ENCODE measurements around the gene SAMD11. TPM values are rescaled to one million over a fixed set of nuclear protein-coding genes. Genes with fewer than 3 reads are reported as not detected.

Gene SAMD11
- total RNA-seq, 2 experiments from 2014 or later, result not detected

DNA sequence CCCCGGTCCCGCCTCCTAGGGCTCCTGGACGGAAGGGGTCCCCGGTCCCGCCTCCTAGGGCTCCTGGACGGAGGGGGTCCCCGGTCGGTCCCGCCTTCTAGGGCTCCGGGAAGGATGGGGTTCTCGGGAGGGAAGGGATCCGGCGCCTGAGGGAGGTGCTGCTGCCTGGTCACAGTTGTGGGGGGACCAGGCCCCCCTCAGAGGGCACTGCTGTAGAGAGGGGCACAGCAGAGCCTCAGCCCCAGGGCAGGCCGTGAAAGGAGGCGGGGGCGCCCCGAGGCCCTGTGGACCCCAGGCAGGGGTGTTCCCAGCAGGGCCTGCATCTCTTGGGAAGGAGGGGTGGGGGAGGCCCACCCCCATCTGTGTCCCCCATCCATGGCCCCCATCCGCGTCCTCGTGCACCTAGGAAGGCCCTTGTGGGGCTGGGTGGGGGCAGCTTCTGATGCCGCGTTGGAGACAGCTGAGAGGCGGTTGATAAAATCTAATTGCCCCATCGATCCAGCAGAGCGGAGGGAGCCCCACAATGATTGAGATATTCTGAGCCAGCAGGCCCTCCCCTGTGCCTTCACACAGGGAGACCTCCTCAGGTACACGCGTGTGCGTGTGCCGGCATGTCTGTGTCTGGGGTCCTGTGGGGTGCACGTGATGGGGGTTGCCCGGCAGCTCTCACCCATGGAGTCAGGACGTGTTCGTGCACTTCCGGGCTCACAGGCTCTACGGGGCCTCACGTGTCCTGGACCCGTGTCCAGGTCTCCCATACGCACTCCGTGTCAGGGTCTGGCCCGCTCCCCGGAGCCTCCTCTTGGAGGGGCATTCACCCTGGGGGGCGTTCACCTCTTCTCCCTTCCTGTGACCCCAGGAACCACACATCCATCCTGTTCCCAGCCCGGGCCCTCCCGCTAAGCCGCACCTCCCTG, 12.9 kb downstream of the SAMD11 start:
- TF ChIP-seq CTCF (IDR thresholded peaks at IDR 0.05), result no peak
- CTCF ChIA-PET, result no interaction called here
- H3K27me3 Mint-ChIP-seq, result peaks cover 66% of the 10 kb centered on the region

GRCh38 chr1:937521-937920, 13.8 kb downstream of the SAMD11 start:
- no peak overlapping the region for H3K27ac ChIP-seq (ENCODE audit: low read depth in 1 of 2, low read length in 2 of 2)
- peaks cover 23% of the 10 kb centered on the region for H3K4me1 ChIP-seq (ENCODE audit: insufficient read depth, low read length)
- H3K4me3 ChIP-seq (ENCODE audit: low read length), result no peak overlapping the region
- no peak overlapping the region for H3K4me3 Mint-ChIP-seq
- peaks cover 0 to 43% of the 10 kb centered on the region in 2 experiments for H3K9me3 ChIP-seq (ENCODE audit: control insufficient read depth in 1 of 2, insufficient read depth in 1 of 2, low read length in 2 of 2)
- H3K4me1 Mint-ChIP-seq (ENCODE audit: low read depth), result peaks cover 5% of the 10 kb centered on the region
- TF ChIP-seq CTCF (IDR thresholded peaks at IDR 0.05), result no peak
- peaks cover 49 to 62% of the 10 kb centered on the region in 2 experiments for H3K27me3 ChIP-seq (ENCODE audit: control insufficient read depth in 1 of 2, insufficient read depth in 2 of 2, low read length in 2 of 2)
- POLR2A ChIA-PET, result no interaction called here
- no peak for DNase-seq
- no peak overlapping the region for H3K27ac Mint-ChIP-seq
- intact Hi-C loops (cut with DNase I, micrococcal nuclease), result no loop called here
- no peaks in the 10 kb centered on the region for H3K9me3 Mint-ChIP-seq
- H3K36me3 Mint-ChIP-seq (ENCODE audit: low read depth), result no peaks in the 10 kb centered on the region
- CTCF ChIA-PET, result no interaction called here
- H3K36me3 ChIP-seq (ENCODE audit: insufficient read depth, low read length), result no peaks in the 10 kb centered on the region
- peaks cover 56% of the 10 kb centered on the region for H3K27me3 Mint-ChIP-seq
- no peak for ATAC-seq (ENCODE audit: poor library complexity)

More for the DNA sequence above, 12.9 kb downstream of the SAMD11 start:
- H3K27ac Mint-ChIP-seq, result no peak overlapping the region
- peaks cover 5% of the 10 kb centered on the region for H3K4me1 Mint-ChIP-seq (ENCODE audit: low read depth)
- Histone ChIP-seq H3K4me1 (ENCODE audit: insufficient read depth, low read length) (peaks cover 18% of the 10 kb centered on the region), H3K36me3 (ENCODE audit: insufficient read depth, low read length) (no peaks in the 10 kb centered on the region), H3K27ac (ENCODE audit: low read depth in 1 of 2, low read length in 2 of 2) (no peak overlapping the region), H3K27me3 (ENCODE audit: control insufficient read depth in 1 of 2, insufficient read depth in 2 of 2, low read length in 2 of 2) (peaks cover 49 to 54% of the 10 kb centered on the region in 2 experiments), H3K4me3 (ENCODE audit: low read length) (no peak overlapping the region), H3K9me3 (ENCODE audit: control insufficient read depth in 1 of 2, insufficient read depth in 1 of 2, low read length in 2 of 2) (peaks cover 0 to 43% of the 10 kb centered on the region in 2 experiments)
- no peaks in the 10 kb centered on the region for H3K9me3 Mint-ChIP-seq
- ATAC-seq (ENCODE audit: poor library complexity), result no peak
- DNase-seq, result no peak
- POLR2A ChIA-PET, result no interaction called here
- H3K4me3 Mint-ChIP-seq, result no peak overlapping the region
- intact Hi-C loops (cut with DNase I, micrococcal nuclease), result no loop called here
- no peaks in the 10 kb centered on the region for H3K36me3 Mint-ChIP-seq (ENCODE audit: low read depth)

DNA sequence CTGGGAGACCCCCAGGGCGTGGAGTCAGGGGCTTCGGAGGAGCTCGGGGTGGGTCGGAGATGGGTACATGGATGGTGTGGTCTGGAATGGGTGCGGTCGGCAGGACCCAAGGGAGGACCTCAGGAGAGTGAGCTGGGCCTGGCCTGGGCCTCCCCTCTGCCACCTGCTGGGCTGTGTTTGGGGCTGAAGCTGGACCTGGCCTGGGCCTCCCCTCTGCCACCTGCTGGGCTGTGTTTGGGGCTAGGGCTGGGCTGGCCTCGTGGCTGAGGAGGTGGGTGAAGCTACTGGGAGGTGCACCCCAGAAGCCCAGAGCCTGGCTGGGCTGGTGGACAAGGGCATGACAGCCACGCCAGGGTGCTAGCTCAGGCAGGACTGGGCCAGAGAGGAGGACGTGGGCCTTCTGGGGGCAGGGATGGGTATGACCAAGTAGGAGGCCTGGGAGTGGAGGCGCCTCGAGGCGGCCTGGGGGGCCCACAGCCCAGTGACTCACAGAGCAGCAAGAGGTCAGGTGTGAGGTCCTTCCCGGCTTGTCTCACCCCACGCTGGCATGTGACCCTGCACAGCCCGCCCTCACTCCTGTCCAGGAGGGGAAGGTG, 14.5 kb downstream of the SAMD11 start:
- Mint-ChIP-seq H3K4me3 (no peak overlapping the region), H3K27me3 (peaks cover 58% of the 10 kb centered on the region), H3K9me3 (no peaks in the 10 kb centered on the region), H3K36me3 (ENCODE audit: low read depth) (no peaks in the 10 kb centered on the region), H3K27ac (no peak overlapping the region), H3K4me1 (ENCODE audit: low read depth) (peaks cover 5% of the 10 kb centered on the region)
- peaks cover 53 to 67% of the 10 kb centered on the region in 2 experiments for H3K27me3 ChIP-seq (ENCODE audit: control insufficient read depth in 1 of 2, insufficient read depth in 2 of 2, low read length in 2 of 2)
- no peaks in the 10 kb centered on the region for H3K36me3 ChIP-seq (ENCODE audit: insufficient read depth, low read length)
- peak in 1 of 14 experiments; percentile 48 for DNase-seq
- ChIA-PET CTCF (no interaction called here), POLR2A (no interaction called here)
- no peak overlapping the region for H3K4me3 ChIP-seq (ENCODE audit: low read length)
- ATAC-seq (ENCODE audit: poor library complexity), result no peak
- no peak for TF ChIP-seq CTCF (IDR thresholded peaks at IDR 0.05)
- H3K27ac ChIP-seq (ENCODE audit: low read depth in 1 of 2, low read length in 2 of 2), result no peak overlapping the region
- peaks cover 0 to 48% of the 10 kb centered on the region in 2 experiments for H3K9me3 ChIP-seq (ENCODE audit: control insufficient read depth in 1 of 2, insufficient read depth in 1 of 2, low read length in 2 of 2)
- intact Hi-C loops (cut with DNase I, micrococcal nuclease), result no loop called here
- H3K4me1 ChIP-seq (ENCODE audit: insufficient read depth, low read length), result peaks cover 30% of the 10 kb centered on the region
